ENCODE results near the gene ADAMTS14. TPM values are rescaled to one million over a fixed set of nuclear protein-coding genes. Genes with fewer than 3 reads are reported as not detected.
"Not testable (repeated sequence)": the region's sequence is repeated elsewhere in the genome, so short reads cannot be mapped to it uniquely, and the experiment has no call there.

The ADAMTS14 gene
- total RNA-seq, 1 donor from 2014 or later, result 0.19 TPM

- Mint-ChIP-seq H3K36me3 (ENCODE audit: low read depth) (peaks cover 2% of the 10 kb centered on the region), H3K27ac (ENCODE audit: unreplicated experiment) (no peak overlapping the region), H3K4me3 (no peak overlapping the region), H3K27me3 (ENCODE audit: low read depth) (no peaks in the 10 kb centered on the region), H3K4me1 (peaks cover 28% of the 10 kb centered on the region), H3K9me3 (peaks cover 9% of the 10 kb centered on the region)
- DNase-seq (ENCODE audit: low read depth, low spot score), result no peak
- no peak for TF ChIP-seq CTCF (conservative IDR thresholded peaks at IDR 0.05)
Observed at GRCh38 chr10:70660722-70661121, 11.6 kb upstream of the ADAMTS14 start.

GRCh38 chr10:70661623-70662361 is 10.5 kb upstream of the ADAMTS14 start:
- Mint-ChIP-seq H3K4me1 (peaks cover 28% of the 10 kb centered on the region), H3K27ac (ENCODE audit: unreplicated experiment) (peak overlapping the region; percentile 86), H3K9me3 (peaks cover 9% of the 10 kb centered on the region), H3K4me3 (no peak overlapping the region), H3K36me3 (ENCODE audit: low read depth) (peaks cover 2% of the 10 kb centered on the region), H3K27me3 (ENCODE audit: low read depth) (no peaks in the 10 kb centered on the region)
- no peak for DNase-seq (ENCODE audit: low read depth, low spot score)
- no peak for TF ChIP-seq CTCF (conservative IDR thresholded peaks at IDR 0.05)

- Mint-ChIP-seq H3K36me3 (ENCODE audit: low read depth) (peaks cover 2% of the 10 kb centered on the region), H3K27me3 (ENCODE audit: low read depth) (no peaks in the 10 kb centered on the region), H3K27ac (ENCODE audit: unreplicated experiment) (peak overlapping the region; percentile 76), H3K4me3 (no peak overlapping the region), H3K9me3 (peaks cover 9% of the 10 kb centered on the region), H3K4me1 (peaks cover 28% of the 10 kb centered on the region)
- no peak for DNase-seq (ENCODE audit: low read depth, low spot score)
- TF ChIP-seq CTCF (conservative IDR thresholded peaks at IDR 0.05), result no peak
Observed at GRCh38 chr10:70662362-70663220, 9.7 kb upstream of the ADAMTS14 start.

- H3K4me1 Mint-ChIP-seq, result peaks cover 28% of the 10 kb centered on the region
- H3K27ac Mint-ChIP-seq (ENCODE audit: unreplicated experiment); DNase-seq (ENCODE audit: low read depth, low spot score); H3K27me3 Mint-ChIP-seq (ENCODE audit: low read depth); H3K9me3 Mint-ChIP-seq; H3K36me3 Mint-ChIP-seq (ENCODE audit: low read depth); H3K4me3 Mint-ChIP-seq: not testable (repeated sequence)
Observed at GRCh38 chr10:70663458-70664409, 8.6 kb upstream of the ADAMTS14 start.

GRCh38 chr10:70664702-70665195 is 7.6 kb upstream of the ADAMTS14 start:
- Mint-ChIP-seq H3K9me3 (no peaks in the 10 kb centered on the region), H3K27ac (ENCODE audit: unreplicated experiment) (peak overlapping the region; percentile 0), H3K4me3 (no peak overlapping the region), H3K27me3 (ENCODE audit: low read depth) (peaks cover 4% of the 10 kb centered on the region), H3K4me1 (peaks cover 28% of the 10 kb centered on the region), H3K36me3 (ENCODE audit: low read depth) (no peaks in the 10 kb centered on the region)
- no peak for DNase-seq (ENCODE audit: low read depth, low spot score)
- no peak for TF ChIP-seq CTCF (conservative IDR thresholded peaks at IDR 0.05)

All from neural crest cell (in vitro differentiated cells).